Measurements from ENCODE around the gene PHF21A. TPM values are rescaled to one million over a fixed set of nuclear protein-coding genes. Genes with fewer than 3 reads are reported as not detected.

PHF21A gene
- total and polyA plus RNA-seq, 10 of the 15 experiments (the other 5 are each of a cell fraction or from before 2014, with no cell fraction given): 2.6 to 37.2 (median 16.0) TPM

GRCh38 chr11:45968901-45969300 lies 152.4 kb downstream of the PHF21A start:
- H3K27ac ChIP-seq (ENCODE audit: control insufficient read depth, insufficient read depth): no peak overlapping the region
- no peaks in the 10 kb centered on the region for H3K4me1 ChIP-seq (ENCODE audit: control insufficient read depth, insufficient read depth, low read length)
- ChIA-PET RAD21 (ENCODE audit: unreplicated experiment) (no interaction called here), CTCF (interaction anchor here (0.6 to 1.6 kb wide), 4 partner anchors 10 to 471 kb away, joined by 3 to 6 read pairs (median 4); no protein-coding TSS in a partner anchor), SMC1A (ENCODE audit: uncharacterized antibody, unreplicated experiment) (interaction anchor here (0.9 to 1.8 kb wide), 2 partner anchors 10 to 34 kb away, joined by 4 to 8 read pairs; no protein-coding TSS in a partner anchor), POLR2A (interaction anchor here (1.0 kb wide), 1 partner anchor 30 kb away, joined by 3 read pairs; no protein-coding TSS in a partner anchor)
- no TSS peak for BruUV-seq (replicated peaks)
- in situ Hi-C loops (cut with MboI) (no loop called here), intact Hi-C loops (cut with micrococcal nuclease; ENCODE audit: unreplicated experiment) (loop anchor here (10.0 kb wide), 2 partner anchors 266 to 336 kb away; no protein-coding TSS in a partner anchor)
- DNase-seq (ENCODE audit: low read depth, low spot score) (no peak), FAIRE-seq (no peak), ATAC-seq (no peak)
- H3K4me3 ChIP-seq: no peak overlapping the region
- no peak overlapping the region for H3K4me2 ChIP-seq (ENCODE audit: control insufficient read depth, insufficient read depth)
- no peak overlapping the region for H3K9ac ChIP-seq (ENCODE audit: control insufficient read depth, insufficient read depth, low read length)
- H3K79me2 ChIP-seq (ENCODE audit: control insufficient read depth, insufficient read depth, low read length): no peaks in the 10 kb centered on the region
- no peak overlapping the region for H2AFZ ChIP-seq (ENCODE audit: control insufficient read depth, low read depth, low read length)
- no peaks in the 10 kb centered on the region for H3K9me3 ChIP-seq (replicated peaks; ENCODE audit: control insufficient read depth, insufficient read depth, low read length)
- peaks cover 8 to 18% of the 10 kb centered on the region in 2 experiments for H3K36me3 ChIP-seq (ENCODE audit: control insufficient read depth in 2 of 2, insufficient read depth in 2 of 2, low read length in 1 of 2)
- no peaks in the 10 kb centered on the region for H3K27me3 ChIP-seq (replicated peaks in 1 of 2; ENCODE audit: control insufficient read depth in 2 of 2, insufficient read depth in 2 of 2, low read length in 1 of 2)
- no peaks in the 10 kb centered on the region for H4K20me1 ChIP-seq (ENCODE audit: control insufficient read depth, insufficient read depth)
- no CpG with 5 or more reads among the region's 2 CpGs for WGBS (ENCODE audit: insufficient coverage, insufficient replicate concordance, low lambda C conversion rate, missing lambda C conversion rate)
- TF ChIP-seq RAD51 (IDR thresholded peaks at IDR 0.05) (no peak), HDAC6 (IDR thresholded peaks at IDR 0.05; ENCODE audit: unreplicated experiment) (no peak), ZBTB40 (IDR thresholded peaks at IDR 0.05; ENCODE audit: borderline replicate concordance) (no peak), NR2F1 (conservative IDR thresholded peaks at IDR 0.05) (no peak), EP300 (IDR thresholded peaks at IDR 0.05; ENCODE audit: borderline replicate concordance in 1 of 2, control insufficient read depth in 1 of 2, low read depth in 2 of 2, low read length in 2 of 2) (no peak), SP1 (IDR thresholded peaks at IDR 0.05; ENCODE audit: low read depth, low read length) (no peak), CHD4 (IDR thresholded peaks at IDR 0.05) (no peak), CEBPB (IDR thresholded peaks at IDR 0.05; ENCODE audit: borderline replicate concordance in 1 of 2, low read depth in 2 of 2, low read length in 2 of 2) (no peak), RUNX3 (IDR thresholded peaks at IDR 0.05; ENCODE audit: low read length) (no peak), STAT3 (IDR thresholded peaks at IDR 0.05; ENCODE audit: low read depth, low read length) (no peak), ETV6 (conservative IDR thresholded peaks at IDR 0.05 in 1 of 2, IDR thresholded peaks at IDR 0.05 in 1 of 2; ENCODE audit: borderline replicate concordance in 1 of 2, low read depth in 1 of 2) (no peak), NRF1 (conservative IDR thresholded peaks at IDR 0.05; ENCODE audit: low read depth, low read length) (no peak), NFIC (IDR thresholded peaks at IDR 0.05; ENCODE audit: low read depth, low read length) (no peak), ZNF207 (IDR thresholded peaks at IDR 0.05; ENCODE audit: borderline replicate concordance) (no peak), ZBTB11 (CRISPR knock-in tag; IDR thresholded peaks at IDR 0.05) (no peak), GATAD2B (conservative IDR thresholded peaks at IDR 0.05; ENCODE audit: low read depth) (no peak), EZH2 (IDR thresholded peaks at IDR 0.05; ENCODE audit: borderline replicate concordance, control insufficient read depth, low read depth, low read length) (no peak), NFYA (IDR thresholded peaks at IDR 0.05; ENCODE audit: borderline replicate concordance, low read depth, low read length) (no peak)

Measured in GM12878 (cell line).